A673 (cell line): ENCODE results near the gene ACTL8.

Experiments
- CTCF ChIP-seq: fragments of 300-800, 200-600 bp; sonication (generic); conservative IDR thresholded peaks from 2 replicates; pipeline ENCODE4 v1.5.1; 2017; ENCODE audit warnings: low read depth, mild to moderate bottlenecking, antibody characterized with exemption, low read length, moderate library complexity, mixed read lengths
- EZH2 ChIP-seq: fragments of 200-600 bp; sonication (generic); IDR thresholded peaks from 2 replicates; pipeline ENCODE4 v1.6.1; 2017; ENCODE audit warnings: borderline replicate concordance, low read depth, mild to moderate bottlenecking, mixed read lengths, antibody characterized with exemption, low read length; ENCODE audit not compliant: poor library complexity, severe bottlenecking

DNA sequence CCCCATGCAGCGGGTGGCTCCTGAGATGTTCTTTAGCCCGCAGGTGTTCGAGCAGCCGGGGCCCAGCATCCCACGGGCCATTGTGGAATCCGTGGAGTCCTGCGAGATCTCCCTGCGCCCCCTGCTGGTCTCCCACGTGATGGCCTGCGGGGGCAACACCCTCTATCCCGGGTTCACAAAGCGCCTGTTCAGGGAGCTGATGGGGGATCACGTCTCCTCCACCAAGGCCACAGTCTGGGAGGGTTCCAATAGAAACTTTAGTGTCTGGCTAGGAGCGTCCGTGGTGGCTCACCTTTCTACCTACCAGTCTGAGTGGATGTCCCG, 71.0 kb downstream of the ACTL8 start:
- TF ChIP-seq CTCF (peak; percentile 78), EZH2 (no peak)
